ENCODE measurements around the gene RPS4Y2.

RPS4Y2 gene

GRCh38 chrY:20735200-20735599 lies 20.7 kb upstream of the RPS4Y2 start:
- peak overlapping the region; percentile 63 for H3K4me3 ChIP-seq (ENCODE audit: low read length)
- H4K20me1 ChIP-seq (ENCODE audit: control insufficient read depth, insufficient read depth, low read depth, low read length), result no peaks in the 10 kb centered on the region
- H3K27ac ChIP-seq (ENCODE audit: low read depth, low read length), result peak overlapping the region; percentile 90
- no peaks in the 10 kb centered on the region for H3K9me2 ChIP-seq (replicated peaks; ENCODE audit: control insufficient read depth, low read length)
- peaks cover 86% of the 10 kb centered on the region for H3K4me1 ChIP-seq (ENCODE audit: control insufficient read depth, low read length)
- H3K79me2 ChIP-seq (ENCODE audit: control insufficient read depth, low read length), result no peaks in the 10 kb centered on the region
- no peaks in the 10 kb centered on the region for H3K9me3 ChIP-seq (ENCODE audit: control insufficient read depth, insufficient read depth, low read length)
- TF ChIP-seq EZH2phosphoT487 (IDR thresholded peaks at IDR 0.05; ENCODE audit: borderline replicate concordance, low read length), result no peak
- no peak for TF ChIP-seq CTCF (IDR thresholded peaks at IDR 0.05; ENCODE audit: low read depth, low read length, poor library complexity, severe bottlenecking)
- peak overlapping the region; percentile 77 for H3K4me2 ChIP-seq (ENCODE audit: low read length)
- no peaks in the 10 kb centered on the region for H3K36me3 ChIP-seq (ENCODE audit: control insufficient read depth, low read length)
- H3F3A ChIP-seq (ENCODE audit: control insufficient read depth, insufficient read depth), result peaks cover 5% of the 10 kb centered on the region
- H3K27me3 ChIP-seq (ENCODE audit: control insufficient read depth, low read length), result no peaks in the 10 kb centered on the region

GRCh38 chrY:20739806-20740205 lies 16.1 kb upstream of the RPS4Y2 start:
- Histone ChIP-seq H3F3A (ENCODE audit: control insufficient read depth, insufficient read depth) (peaks cover 3% of the 10 kb centered on the region; the same call in 1 of the 2 replicates), H3K27me3 (ENCODE audit: control insufficient read depth, low read length) (no peaks in the 10 kb centered on the region), H3K4me1 (ENCODE audit: control insufficient read depth, low read length) (peaks cover 50% of the 10 kb centered on the region), H3K4me3 (ENCODE audit: low read length) (no peak overlapping the region), H3K36me3 (ENCODE audit: control insufficient read depth, low read length) (no peaks in the 10 kb centered on the region), H3K79me2 (ENCODE audit: control insufficient read depth, low read length) (no peaks in the 10 kb centered on the region), H4K20me1 (ENCODE audit: control insufficient read depth, insufficient read depth, low read depth, low read length) (no peaks in the 10 kb centered on the region), H3K4me2 (ENCODE audit: low read length) (peak overlapping the region; percentile 28), H3K9me3 (ENCODE audit: control insufficient read depth, insufficient read depth, low read length) (no peaks in the 10 kb centered on the region), H3K9me2 (replicated peaks; ENCODE audit: control insufficient read depth, low read length) (no peaks in the 10 kb centered on the region), H3K27ac (ENCODE audit: low read depth, low read length) (no peak overlapping the region)
- TF ChIP-seq CTCF (IDR thresholded peaks at IDR 0.05; ENCODE audit: low read depth, low read length, poor library complexity, severe bottlenecking) (no peak), EZH2phosphoT487 (IDR thresholded peaks at IDR 0.05; ENCODE audit: borderline replicate concordance, low read length) (no peak)

GRCh38 chrY:20740609-20741008 lies 15.3 kb upstream of the RPS4Y2 start:
- TF ChIP-seq EZH2phosphoT487 (IDR thresholded peaks at IDR 0.05; ENCODE audit: borderline replicate concordance, low read length) (no peak), CTCF (IDR thresholded peaks at IDR 0.05; ENCODE audit: low read depth, low read length, poor library complexity, severe bottlenecking) (peak; percentile 65)

More at GRCh38 chrY:20740609-20741008, 15.3 kb upstream of the RPS4Y2 start:
- Histone ChIP-seq H3K4me2 (ENCODE audit: low read length) (no peak overlapping the region), H3K36me3 (ENCODE audit: control insufficient read depth, low read length) (no peaks in the 10 kb centered on the region), H3K79me2 (ENCODE audit: control insufficient read depth, low read length) (no peaks in the 10 kb centered on the region), H3K27ac (ENCODE audit: low read depth, low read length) (no peak overlapping the region), H3K4me1 (ENCODE audit: control insufficient read depth, low read length) (peaks cover 42% of the 10 kb centered on the region), H3K9me3 (ENCODE audit: control insufficient read depth, insufficient read depth, low read length) (no peaks in the 10 kb centered on the region), H3K27me3 (ENCODE audit: control insufficient read depth, low read length) (no peaks in the 10 kb centered on the region), H4K20me1 (ENCODE audit: control insufficient read depth, insufficient read depth, low read depth, low read length) (no peaks in the 10 kb centered on the region), H3K4me3 (ENCODE audit: low read length) (no peak overlapping the region), H3K9me2 (replicated peaks; ENCODE audit: control insufficient read depth, low read length) (no peaks in the 10 kb centered on the region), H3F3A (ENCODE audit: control insufficient read depth, insufficient read depth) (peaks cover under 1% of the 10 kb centered on the region; the same call in 1 of the 2 replicates)
